ENCODE results near the gene TMEM132A. TPM values are rescaled to one million over a fixed set of nuclear protein-coding genes. Genes with fewer than 3 reads are reported as not detected.

TMEM132A gene
- total RNA-seq, 2 experiments from 2014 or later, result 1.2 to 2.3 TPM

- H3K4me3 Mint-ChIP-seq, result no peak overlapping the region
- no peak for DNase-seq
- no peak overlapping the region for H3K27ac Mint-ChIP-seq
- H3K27me3 Mint-ChIP-seq (ENCODE audit: low read depth), result no peaks in the 10 kb centered on the region
- CTCF ChIA-PET, result interaction anchor here (0.6 to 1.3 kb wide), 3 partner anchors 14 to 132 kb away, joined by 3 to 4 read pairs (median 3); no protein-coding TSS in a partner anchor
- intact Hi-C loops (cut with micrococcal nuclease), result no loop called here
- no peaks in the 10 kb centered on the region for H3K36me3 Mint-ChIP-seq (ENCODE audit: low read depth)
- H3K9me3 Mint-ChIP-seq, result no peaks in the 10 kb centered on the region
- H3K4me1 Mint-ChIP-seq (ENCODE audit: low read depth), result peaks cover 19% of the 10 kb centered on the region
Observed at GRCh38 chr11:60955571-60955970, 31.3 kb downstream of the TMEM132A start.

GRCh38 chr11:60957188-60957587 is 32.9 kb downstream of the TMEM132A start:
- Mint-ChIP-seq H3K27ac (no peak overlapping the region), H3K27me3 (ENCODE audit: low read depth) (no peaks in the 10 kb centered on the region), H3K4me3 (no peak overlapping the region), H3K4me1 (ENCODE audit: low read depth) (peaks cover 11% of the 10 kb centered on the region), H3K9me3 (no peaks in the 10 kb centered on the region), H3K36me3 (ENCODE audit: low read depth) (no peaks in the 10 kb centered on the region)
- intact Hi-C loops (cut with micrococcal nuclease), result no loop called here
- DNase-seq, result no peak
- CTCF ChIA-PET, result no interaction called here

- Mint-ChIP-seq H3K9me3 (no peaks in the 10 kb centered on the region), H3K27ac (no peak overlapping the region), H3K36me3 (ENCODE audit: low read depth) (no peaks in the 10 kb centered on the region), H3K27me3 (ENCODE audit: low read depth) (no peaks in the 10 kb centered on the region), H3K4me3 (no peak overlapping the region), H3K4me1 (ENCODE audit: low read depth) (no peaks in the 10 kb centered on the region)
- intact Hi-C loops (cut with micrococcal nuclease), result no loop called here
- no peak for DNase-seq
- CTCF ChIA-PET, result interaction anchor here (2.8 kb wide), 1 partner anchor 11 kb away, joined by 7 read pairs; no protein-coding TSS in a partner anchor
Observed at GRCh38 chr11:60959431-60959830, 35.2 kb downstream of the TMEM132A start.

- Mint-ChIP-seq H3K36me3 (ENCODE audit: low read depth) (no peaks in the 10 kb centered on the region), H3K4me1 (ENCODE audit: low read depth) (no peaks in the 10 kb centered on the region), H3K4me3 (no peak overlapping the region), H3K9me3 (no peaks in the 10 kb centered on the region), H3K27me3 (ENCODE audit: low read depth) (no peaks in the 10 kb centered on the region), H3K27ac (no peak overlapping the region)
- CTCF ChIA-PET, result interaction anchor here (2.8 kb wide), 1 partner anchor 10 kb away, joined by 7 read pairs; no protein-coding TSS in a partner anchor
- intact Hi-C loops (cut with micrococcal nuclease), result no loop called here
- no peak for DNase-seq
Observed at GRCh38 chr11:60960405-60960804, 36.1 kb downstream of the TMEM132A start.

- H3K9me3 Mint-ChIP-seq, result peaks cover 4% of the 10 kb centered on the region
- no peak overlapping the region for H3K27ac Mint-ChIP-seq
- intact Hi-C loops (cut with micrococcal nuclease), result no loop called here
- no peaks in the 10 kb centered on the region for H3K4me1 Mint-ChIP-seq (ENCODE audit: low read depth)
- no peak overlapping the region for H3K4me3 Mint-ChIP-seq
- no peak for DNase-seq
- CTCF ChIA-PET, result interaction anchor here (1.0 to 1.3 kb wide), 2 partner anchors 49 to 164 kb away, joined by 3 to 5 read pairs; no protein-coding TSS in a partner anchor
- peaks cover 3% of the 10 kb centered on the region for H3K36me3 Mint-ChIP-seq (ENCODE audit: low read depth)
- no peaks in the 10 kb centered on the region for H3K27me3 Mint-ChIP-seq (ENCODE audit: low read depth)
Observed at GRCh38 chr11:60964801-60965200, 40.5 kb downstream of the TMEM132A start.

GRCh38 chr11:60966890-60967289 is 42.6 kb downstream of the TMEM132A start:
- DNase-seq, result no peak
- H3K4me3 Mint-ChIP-seq, result no peak overlapping the region
- CTCF ChIA-PET, result interaction anchor here (0.9 to 1.4 kb wide), 4 partner anchors 8 to 221 kb away, joined by 3 to 4 read pairs (median 3); no protein-coding TSS in a partner anchor
- no peak overlapping the region for H3K27ac Mint-ChIP-seq
- peaks cover 4% of the 10 kb centered on the region for H3K9me3 Mint-ChIP-seq
- intact Hi-C loops (cut with micrococcal nuclease), result no loop called here
- peaks cover 8% of the 10 kb centered on the region for H3K36me3 Mint-ChIP-seq (ENCODE audit: low read depth)
- peaks cover 15% of the 10 kb centered on the region for H3K4me1 Mint-ChIP-seq (ENCODE audit: low read depth)
- H3K27me3 Mint-ChIP-seq (ENCODE audit: low read depth), result no peaks in the 10 kb centered on the region

- H3K27me3 Mint-ChIP-seq (ENCODE audit: low read depth), result no peaks in the 10 kb centered on the region
- peaks cover 15% of the 10 kb centered on the region for H3K4me1 Mint-ChIP-seq (ENCODE audit: low read depth)
- no peak overlapping the region for H3K4me3 Mint-ChIP-seq
- DNase-seq, result no peak
- no peak overlapping the region for H3K27ac Mint-ChIP-seq
- CTCF ChIA-PET, result interaction anchor here (0.6 to 4.3 kb wide), 9 partner anchors 10 to 161 kb away, joined by 3 to 28 read pairs (median 4); no protein-coding TSS in a partner anchor
- intact Hi-C loops (cut with micrococcal nuclease), result no loop called here
- H3K9me3 Mint-ChIP-seq, result peaks cover 4% of the 10 kb centered on the region
- H3K36me3 Mint-ChIP-seq (ENCODE audit: low read depth), result peaks cover 21% of the 10 kb centered on the region
Observed at GRCh38 chr11:60968223-60968622, 44.0 kb downstream of the TMEM132A start.

GRCh38 chr11:60970369-60970774 is 46.1 kb downstream of the TMEM132A start:
- Mint-ChIP-seq H3K4me1 (ENCODE audit: low read depth) (peaks cover 15% of the 10 kb centered on the region), H3K27ac (peak overlapping the region; percentile 97), H3K36me3 (ENCODE audit: low read depth) (peaks cover 40% of the 10 kb centered on the region), H3K27me3 (ENCODE audit: low read depth) (no peaks in the 10 kb centered on the region), H3K4me3 (peak overlapping the region; percentile 89), H3K9me3 (peaks cover 4% of the 10 kb centered on the region)
- intact Hi-C loops (cut with micrococcal nuclease), result loop anchor here (1.0 to 2.0 kb wide), 8 partner anchors 24 to 217 kb away; partner anchors contain the start of gene PRPF19
- CTCF ChIA-PET, result interaction anchor here (0.8 to 4.3 kb wide), 19 partner anchors 8 to 177 kb away, joined by 3 to 28 read pairs (median 5); no protein-coding TSS in a partner anchor
- DNase-seq, result peak; percentile 90

GRCh38 chr11:60970890-60971289 is 46.6 kb downstream of the TMEM132A start:
- DNase-seq, result no peak
- no peaks in the 10 kb centered on the region for H3K27me3 Mint-ChIP-seq (ENCODE audit: low read depth)
- H3K36me3 Mint-ChIP-seq (ENCODE audit: low read depth), result peaks cover 42% of the 10 kb centered on the region
- CTCF ChIA-PET, result interaction anchor here (0.9 to 4.3 kb wide), 19 partner anchors 11 to 159 kb away, joined by 3 to 28 read pairs (median 5); no protein-coding TSS in a partner anchor
- peaks cover 15% of the 10 kb centered on the region for H3K4me1 Mint-ChIP-seq (ENCODE audit: low read depth)
- peak overlapping the region; percentile 89 for H3K4me3 Mint-ChIP-seq
- peaks cover 4% of the 10 kb centered on the region for H3K9me3 Mint-ChIP-seq
- intact Hi-C loops (cut with micrococcal nuclease), result loop anchor here (1.0 to 2.0 kb wide), 10 partner anchors 23 to 216 kb away; partner anchors contain the start of genes PRPF19 and VPS37C
- H3K27ac Mint-ChIP-seq, result peak overlapping the region; percentile 97

GRCh38 chr11:60971520-60971919 is 47.3 kb downstream of the TMEM132A start, which contains the start of gene CD6:
Gene CD6, plus strand, starts transcription at chr11:60971680. Its CDS starts 186 bp downstream, at chr11:60971866.
- Mint-ChIP-seq H3K9me3 (peaks cover 4% of the 10 kb centered on the region), H3K36me3 (ENCODE audit: low read depth) (peaks cover 48% of the 10 kb centered on the region), H3K4me1 (ENCODE audit: low read depth) (peaks cover 20% of the 10 kb centered on the region), H3K4me3 (peak within 1 kb of the TSS; percentile 89), H3K27me3 (ENCODE audit: low read depth) (no peaks in the 10 kb centered on the region), H3K27ac (peak within 1 kb of the TSS; percentile 97)
- intact Hi-C loops (cut with micrococcal nuclease), result loop anchor here (1.0 to 2.0 kb wide), 3 partner anchors 52 to 190 kb away; partner anchors contain the start of gene VPS37C
- DNase-seq, result peak; percentile 84
- CTCF ChIA-PET, result interaction anchor here (0.5 to 4.3 kb wide), 12 partner anchors 18 to 1156 kb away, joined by 3 to 28 read pairs (median 4); no protein-coding TSS in a partner anchor

- Mint-ChIP-seq H3K27me3 (ENCODE audit: low read depth) (no peaks in the 10 kb centered on the region), H3K27ac (peak overlapping the region; percentile 97), H3K4me1 (ENCODE audit: low read depth) (peaks cover 28% of the 10 kb centered on the region), H3K4me3 (peak overlapping the region; percentile 89), H3K9me3 (peaks cover 4% of the 10 kb centered on the region), H3K36me3 (ENCODE audit: low read depth) (peaks cover 55% of the 10 kb centered on the region)
- CTCF ChIA-PET, result interaction anchor here (0.6 to 1.9 kb wide), 5 partner anchors 18 to 147 kb away, joined by 3 to 6 read pairs (median 3); no protein-coding TSS in a partner anchor
- peak; percentile 67 for DNase-seq
- intact Hi-C loops (cut with micrococcal nuclease), result loop anchor here (1.0 kb wide), 1 partner anchor 139 kb away; no protein-coding TSS in a partner anchor
Observed at GRCh38 chr11:60972182-60973030, 48.1 kb downstream of the TMEM132A start.

GRCh38 chr11:60973699-60974098 is 49.4 kb downstream of the TMEM132A start:
- no peak for DNase-seq
- intact Hi-C loops (cut with micrococcal nuclease), result loop anchor here (1.0 kb wide), 1 partner anchor 13 kb away; no protein-coding TSS in a partner anchor
- H3K4me1 Mint-ChIP-seq (ENCODE audit: low read depth), result peaks cover 41% of the 10 kb centered on the region
- no peaks in the 10 kb centered on the region for H3K27me3 Mint-ChIP-seq (ENCODE audit: low read depth)
- peak overlapping the region; percentile 97 for H3K27ac Mint-ChIP-seq
- peak overlapping the region; percentile 89 for H3K4me3 Mint-ChIP-seq
- H3K36me3 Mint-ChIP-seq (ENCODE audit: low read depth), result peaks cover 64% of the 10 kb centered on the region
- no peaks in the 10 kb centered on the region for H3K9me3 Mint-ChIP-seq
- CTCF ChIA-PET, result interaction anchor here (0.9 kb wide), 1 partner anchor 30 kb away, joined by 3 read pairs; no protein-coding TSS in a partner anchor

Data from activated naive CD4-positive, alpha-beta T cell treated with anti-CD3 and anti-CD28 coated beads for 36 hours (primary cell).